Stimulated activated CD4-positive, alpha-beta T cell treated with anti-CD3 and anti-CD28 coated beads, Interleukin-15, amount 100 ng/mL, for 48 hours (primary cell): Measurements from ENCODE around the gene WDR91.
"Not testable (repeated sequence)": the region's sequence is repeated elsewhere in the genome, so short reads cannot be mapped to it uniquely, and the experiment has no call there.

ENCODE experiments used
- DNase-seq, 2 donors: peaks; one replicate each; pipeline ENCODE4 v3.0.0-alpha.2; 2020; ENCODE audit warnings: low read depth in 2 of 2

The WDR91 gene

DNA sequence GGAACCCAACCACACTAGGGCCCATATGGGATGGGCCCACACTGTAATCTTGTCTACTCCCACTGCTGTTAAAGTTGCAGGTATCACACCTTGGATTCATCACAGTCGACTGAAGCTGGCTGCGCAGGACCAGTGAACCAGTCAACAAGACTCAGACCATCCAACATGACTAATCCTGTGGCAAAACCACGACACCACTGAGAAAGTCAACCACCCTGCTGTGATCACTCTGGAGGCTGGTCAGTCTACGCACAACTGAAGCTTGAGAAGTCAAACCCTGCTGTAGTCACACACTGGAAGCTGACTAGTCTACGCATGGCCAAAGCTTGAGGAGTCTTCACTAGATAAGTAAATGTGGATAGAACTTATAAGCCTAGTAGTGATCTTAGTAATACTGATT, 31.2 kb downstream of the WDR91 start:
- DNase-seq = no peak

DNA sequence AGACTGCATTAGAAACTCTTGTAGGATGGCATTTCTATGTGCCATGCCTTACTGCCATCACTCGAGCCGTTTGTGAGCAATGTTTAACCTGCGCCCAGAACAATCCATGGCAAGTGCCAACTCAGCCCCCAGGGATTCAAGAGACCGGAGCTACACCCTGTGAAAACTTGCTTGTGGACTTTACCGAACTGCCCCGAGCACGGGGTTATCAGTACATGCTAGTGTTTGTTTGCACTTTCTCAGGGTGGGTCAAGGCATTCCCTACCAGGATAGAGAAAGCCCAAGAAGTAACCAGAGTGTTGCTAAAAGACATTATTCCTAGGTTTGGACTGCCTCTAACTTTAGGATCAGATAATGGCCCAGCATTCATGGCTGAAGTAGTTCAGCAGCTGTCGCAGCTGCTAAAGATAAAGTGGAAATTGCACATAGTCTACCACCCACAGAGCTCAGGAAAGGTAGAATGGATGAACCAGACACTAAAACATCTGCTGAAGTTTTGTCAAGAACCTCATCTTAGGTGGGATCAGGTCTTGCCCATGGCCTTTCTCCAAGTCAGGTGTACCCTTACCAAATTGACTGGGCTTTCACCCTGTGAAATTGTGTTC, 31.9 kb downstream of the WDR91 start:
- DNase-seq = no peak

GRCh38 chr7:135178364-135178763, 33.0 kb downstream of the WDR91 start:
- no peak for DNase-seq

GRCh38 chr7:135177028-135177696, 34.2 kb downstream of the WDR91 start:
- DNase-seq = no peak

- DNase-seq = no peak
Observed at GRCh38 chr7:135175931-135176330, 35.4 kb downstream of the WDR91 start.

DNA sequence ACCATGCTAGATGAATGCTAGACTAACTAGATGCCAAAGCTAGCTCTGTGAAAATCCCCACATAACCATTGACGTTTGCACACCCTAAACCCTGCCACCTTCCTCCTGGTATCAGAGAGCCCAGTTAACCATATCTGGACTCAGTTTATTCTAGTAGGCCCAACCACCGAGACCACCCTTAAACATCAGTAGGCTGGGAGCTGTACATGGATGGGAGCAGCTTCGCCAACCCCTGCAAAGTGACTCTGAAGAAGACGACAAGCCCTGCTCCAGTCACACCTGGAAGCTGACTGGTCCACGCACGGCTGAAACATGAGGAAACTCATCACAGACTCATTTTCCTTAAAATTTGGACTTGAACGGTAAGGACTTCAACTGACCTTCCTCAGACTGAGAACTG, 36.4 kb downstream of the WDR91 start:
- DNase-seq = no peak

DNA sequence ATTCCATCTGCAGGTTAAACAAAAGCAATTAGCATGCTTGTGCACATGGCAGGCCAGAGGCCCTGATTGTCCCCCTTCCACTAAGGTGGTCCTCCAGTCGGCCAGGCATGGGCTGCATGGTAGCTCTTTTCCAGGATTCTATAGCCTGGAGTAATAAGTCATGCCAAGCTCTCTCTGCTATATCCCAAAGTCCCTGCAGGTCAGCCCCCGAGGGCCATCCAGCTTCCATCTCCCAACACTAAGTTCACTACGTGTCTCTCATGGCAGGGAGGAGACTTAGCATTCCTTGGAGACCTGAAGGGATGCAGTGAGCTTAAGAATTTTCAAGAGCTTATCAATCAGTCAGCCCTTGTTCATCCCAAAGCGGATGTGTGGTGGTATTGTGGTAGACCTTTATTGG, 37.4 kb downstream of the WDR91 start:
- not testable (repeated sequence) for DNase-seq

GRCh38 chr7:135171581-135172291, 39.6 kb downstream of the WDR91 start:
- DNase-seq = not testable (repeated sequence)

- not testable (repeated sequence) for DNase-seq
Observed at GRCh38 chr7:135170998-135171481, 40.3 kb downstream of the WDR91 start.

DNA sequence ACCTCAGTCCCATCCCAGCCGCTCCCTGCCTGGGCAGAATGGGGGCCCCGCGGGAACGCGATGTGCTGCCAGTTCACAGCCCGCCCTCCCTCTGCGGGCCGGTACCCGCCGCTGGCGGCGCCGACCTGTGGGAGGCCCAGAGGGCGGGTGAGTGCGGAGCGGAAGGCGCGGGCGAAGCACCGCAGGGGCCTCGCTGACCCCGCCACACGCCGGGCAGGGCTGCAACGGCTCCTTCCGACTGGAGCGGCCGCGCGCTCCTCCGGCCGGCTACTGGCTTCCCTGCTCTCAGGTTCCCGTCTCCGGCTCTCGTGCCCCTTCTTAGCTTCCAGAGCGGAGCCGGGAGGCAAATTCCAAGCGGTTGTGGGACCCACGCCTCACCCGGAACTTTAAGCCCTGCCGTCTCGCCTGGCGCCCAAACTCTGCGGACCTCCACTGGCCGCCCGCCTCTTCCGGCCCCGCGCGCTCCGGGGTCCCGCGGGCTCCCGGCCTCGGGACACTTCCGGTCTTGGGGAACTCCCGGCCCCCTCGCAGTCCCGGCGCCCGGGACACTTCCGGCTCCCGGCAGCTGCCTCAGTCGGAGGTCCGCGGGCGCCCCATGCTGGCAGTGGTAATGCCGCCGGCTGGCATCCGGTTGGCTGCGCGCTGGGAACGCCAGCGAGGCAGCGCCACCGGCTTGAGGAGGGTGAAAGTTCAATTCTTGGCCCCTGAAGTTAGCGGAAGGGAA, 40.9 kb downstream of the WDR91 start, which contains the start of gene CYREN:
TSS of gene CYREN (minus strand) at position 434 of the 724 bp plus-strand sequence. CDS start 1,785 bp downstream, outside the sequence.
- peak; percentile 90 to 92 for DNase-seq

DNA sequence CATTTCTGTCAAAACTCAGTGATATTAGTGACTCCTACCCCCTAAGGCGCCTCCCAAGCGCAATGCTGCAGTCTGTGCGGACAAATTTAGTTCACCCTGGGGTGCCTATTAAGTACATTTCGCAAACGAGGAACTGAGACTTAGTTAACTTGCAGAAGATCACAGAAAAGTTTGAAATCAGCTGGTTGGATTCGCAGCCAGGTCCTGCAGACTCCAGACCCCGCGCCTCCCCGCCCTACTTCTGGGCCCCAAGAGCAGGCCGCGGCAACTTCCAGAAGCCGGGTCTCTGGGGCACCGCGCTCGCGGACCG, 41.4 kb downstream of the WDR91 start:
- no peak for DNase-seq

GRCh38 chr7:135169141-135169963, 42.0 kb downstream of the WDR91 start:
- DNase-seq = peak; percentile 55 to 62

- no peak for DNase-seq
Observed at GRCh38 chr7:135168489-135169140, 42.7 kb downstream of the WDR91 start.

GRCh38 chr7:135168001-135168400, 43.3 kb downstream of the WDR91 start:
- DNase-seq = no peak

DNA sequence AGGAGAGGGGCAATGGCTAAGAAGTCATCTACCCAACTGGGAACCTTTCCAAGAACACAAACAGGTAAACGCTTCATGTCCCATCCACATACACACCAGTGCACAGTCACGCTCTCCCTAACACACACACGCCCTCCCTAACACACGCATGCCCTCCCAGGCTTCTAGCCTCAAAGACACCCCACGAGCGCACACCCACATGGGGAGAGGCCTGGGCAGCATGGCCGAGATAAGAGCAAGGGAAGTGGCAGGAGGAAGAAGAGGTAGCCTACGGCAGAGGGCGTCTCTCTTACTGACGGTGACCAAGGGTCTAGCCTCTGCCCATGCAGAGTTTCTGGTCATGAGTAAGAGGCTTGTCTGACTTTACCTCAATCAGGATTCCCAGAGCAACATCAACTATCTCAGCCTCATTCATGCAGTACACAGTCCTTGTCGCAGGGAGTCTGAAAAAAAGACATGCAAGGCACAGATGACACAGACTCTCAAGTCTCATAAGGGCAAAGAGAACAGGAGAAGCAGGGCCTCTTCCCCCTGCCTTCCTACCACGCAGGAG, 43.9 kb downstream of the WDR91 start:
- DNase-seq = no peak

DNA sequence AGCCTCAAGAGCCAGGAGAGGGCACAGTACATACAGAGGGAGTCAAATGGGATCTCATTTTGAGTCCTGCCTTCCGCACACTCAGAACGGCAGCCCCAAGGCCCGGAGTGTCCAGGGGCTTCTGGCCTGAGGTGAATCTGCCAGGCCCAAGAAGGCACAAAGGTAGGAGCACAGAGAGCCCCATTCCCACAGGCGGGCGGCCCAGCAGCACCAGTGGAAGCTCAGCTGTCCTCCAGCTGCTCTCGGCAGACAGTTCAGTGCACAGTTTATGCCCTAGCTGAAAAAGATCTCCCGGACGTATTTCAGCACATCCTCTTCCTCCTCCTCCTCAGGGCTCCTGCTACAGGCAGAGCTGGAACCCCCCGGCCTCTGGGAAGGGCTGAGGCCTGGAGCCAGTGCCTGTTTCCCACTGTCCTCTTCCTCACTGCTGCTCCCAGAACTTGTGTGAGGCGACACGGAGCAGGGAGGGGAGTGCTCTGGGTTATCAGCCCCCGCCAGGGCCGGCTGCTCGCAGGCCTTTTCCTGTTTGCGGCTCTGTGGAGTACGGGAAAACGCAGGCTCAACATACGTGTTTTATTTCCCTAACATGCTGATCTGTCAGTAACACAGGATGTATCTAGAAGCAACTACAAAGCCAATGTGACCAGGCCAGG, 44.9 kb downstream of the WDR91 start:
- no peak for DNase-seq

GRCh38 chr7:135165862-135166261, 45.5 kb downstream of the WDR91 start:
- no peak for DNase-seq

GRCh38 chr7:135164357-135165061, 46.8 kb downstream of the WDR91 start:
- DNase-seq = no peak

DNA sequence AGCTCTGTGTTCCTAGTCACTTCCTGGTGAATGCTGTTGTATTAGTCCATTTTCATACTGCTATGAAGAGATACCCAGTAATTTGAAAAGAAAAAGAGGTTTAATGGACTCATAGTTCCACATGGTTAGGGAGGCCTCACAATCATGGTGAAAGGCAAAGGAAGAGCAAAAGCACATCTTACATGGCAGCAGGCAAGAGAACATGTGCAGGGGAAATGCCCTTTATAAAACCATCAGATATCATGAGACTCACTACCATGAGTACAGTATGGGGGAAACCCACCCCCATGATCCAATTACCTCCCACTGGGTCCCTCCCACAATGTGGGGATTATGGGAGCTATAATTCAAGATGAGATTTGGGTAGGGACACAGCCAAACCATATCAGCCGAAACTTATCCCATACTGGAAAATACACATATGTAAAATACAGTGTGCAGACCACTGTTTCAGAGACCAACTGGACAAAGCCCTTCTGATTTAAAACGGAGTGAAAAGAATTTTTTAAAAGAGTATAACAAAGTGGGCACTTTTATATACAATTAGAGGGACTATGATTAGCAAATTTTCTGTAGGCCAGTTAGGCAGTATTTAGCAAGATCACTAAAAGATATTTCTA, 48.8 kb downstream of the WDR91 start:
- DNase-seq = no peak
